ENCODE data around the gene ZMYND8. TPM values are rescaled to one million over a fixed set of nuclear protein-coding genes. Genes with fewer than 3 reads are reported as not detected.

ZMYND8 gene
- polyA plus RNA-seq (2013, experiment 1 of 2) = 21.6 TPM
- 24.4 TPM for polyA plus RNA-seq (2013, experiment 2 of 2)

DNA sequence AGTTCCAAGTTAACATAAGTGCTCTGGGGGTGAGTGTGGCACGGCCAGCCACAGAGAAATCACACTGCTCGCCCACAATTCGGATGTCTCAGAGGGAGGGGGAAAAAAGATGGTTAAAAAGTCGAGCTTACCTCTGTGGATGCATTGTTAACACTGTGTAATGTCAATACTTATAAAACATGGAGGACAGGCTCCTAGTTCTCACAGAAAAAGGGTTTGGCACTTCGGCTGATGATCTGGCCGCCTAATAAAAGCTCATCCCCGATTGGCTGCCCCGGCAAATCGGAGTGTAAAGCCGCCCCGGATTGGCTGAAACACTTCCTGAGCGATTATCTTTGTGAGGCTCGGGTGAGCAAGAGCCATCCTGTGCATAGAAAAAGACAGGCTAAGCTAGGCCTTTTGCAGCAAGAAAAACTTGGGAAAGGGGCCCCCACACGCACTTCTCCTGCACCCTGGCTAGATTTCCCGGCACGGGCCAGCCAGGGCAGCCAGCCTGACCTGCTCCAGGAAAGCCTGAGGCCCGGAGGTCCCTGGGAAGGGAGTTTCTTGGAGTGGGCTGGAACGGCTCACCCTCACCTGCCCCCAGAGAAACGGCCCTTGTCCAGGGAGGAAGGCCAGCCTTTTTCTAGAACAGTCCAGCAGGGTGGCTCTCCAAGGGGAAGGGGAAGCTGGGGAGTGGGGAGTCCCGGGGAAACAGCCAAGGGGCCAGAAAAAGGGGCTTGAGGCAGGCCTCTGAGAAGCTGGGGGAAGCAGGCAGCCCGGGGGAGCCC is at the start of gene ZMYND8:
Gene ZMYND8, minus strand, starts transcription at position 174 of the 770 bp plus-strand sequence. Its CDS starts 29 bp downstream, at position 145.
- Histone ChIP-seq H4K91ac (ENCODE audit: low read length) (peak within 1 kb of the TSS; percentile 96), H2BK12ac (ENCODE audit: low read length in 2 of 2) (peak within 1 kb of the TSS; percentile 60 to 89)
- 4% methylated on average over 21 of the region's 21 CpGs for WGBS

GRCh38 chr20:47405775-47406325 is 49.4 kb upstream of the ZMYND8 start:
- Histone ChIP-seq H3K23ac (ENCODE audit: low read length in 2 of 2) (no peak overlapping the region), H3K14ac (ENCODE audit: low read length in 2 of 2) (no peak overlapping the region), H3K79me1 (replicated peaks; ENCODE audit: low read length, poor library complexity, severe bottlenecking) (no peaks in the 10 kb centered on the region), H2BK12ac (ENCODE audit: low read length in 2 of 2) (no peak overlapping the region), H3K9me3 (ENCODE audit: control insufficient read depth, low read length) (no peaks in the 10 kb centered on the region), H2BK120ac (ENCODE audit: low read depth, low read length) (no peak overlapping the region), H3K27me3 (ENCODE audit: control insufficient read depth in 1 of 2, insufficient read depth in 1 of 2, low read length in 2 of 2) (peaks cover 0 to 7% of the 10 kb centered on the region in 2 experiments), H2AK5ac (ENCODE audit: low read length, severe bottlenecking) (no peak overlapping the region), H2AFZ (ENCODE audit: low read depth, low read length) (no peak overlapping the region), H4K8ac (ENCODE audit: low read length) (no peak overlapping the region), H3K36me3 (ENCODE audit: control insufficient read depth in 1 of 2, insufficient read depth in 2 of 2, low read depth in 1 of 2, low read length in 2 of 2) (no peaks in the 10 kb centered on the region), H3K18ac (ENCODE audit: low read depth in 1 of 2, low read length in 2 of 2) (no peak overlapping the region), H2BK5ac (ENCODE audit: low read depth, low read length, poor library complexity, severe bottlenecking) (no peak overlapping the region), H3K4me3 (ENCODE audit: insufficient read depth in 1 of 2, low read depth in 1 of 2, low read length in 2 of 2) (no peak overlapping the region), H3K27ac (ENCODE audit: low read length, poor library complexity, severe bottlenecking) (no peak overlapping the region), H3K4ac (ENCODE audit: low read depth in 1 of 2, low read length in 2 of 2) (no peak overlapping the region), H3K4me1 (ENCODE audit: control insufficient read depth, insufficient read depth, low read depth, low read length) (no peaks in the 10 kb centered on the region), H2BK15ac (ENCODE audit: low read depth, poor library complexity, severe bottlenecking) (no peak overlapping the region), H3K4me2 (ENCODE audit: low read length, poor library complexity, severe bottlenecking) (no peak overlapping the region), H4K91ac (ENCODE audit: low read length) (no peak overlapping the region), H3K9ac (ENCODE audit: low read length) (no peak overlapping the region)
- no peak for DNase-seq
- 80% methylated on average over 4 of the region's 4 CpGs for WGBS

More for the DNA sequence above, at the start of gene ZMYND8:
- Histone ChIP-seq H3K36me3 (ENCODE audit: control insufficient read depth in 1 of 2, insufficient read depth in 2 of 2, low read depth in 1 of 2, low read length in 2 of 2) (no peaks in the 10 kb centered on the region), H3K9me3 (ENCODE audit: control insufficient read depth, low read length) (no peaks in the 10 kb centered on the region), H2AK5ac (ENCODE audit: low read length, severe bottlenecking) (peak within 1 kb of the TSS; percentile 99), H2BK5ac (ENCODE audit: low read depth, low read length, poor library complexity, severe bottlenecking) (peak within 1 kb of the TSS; percentile 100), H2AFZ (ENCODE audit: low read depth, low read length) (no peak within 1 kb of the TSS), H3K18ac (ENCODE audit: low read depth in 1 of 2, low read length in 2 of 2) (peak within 1 kb of the TSS; percentile 94 to 98), H4K8ac (ENCODE audit: low read length) (peak within 1 kb of the TSS; percentile 93), H3K14ac (ENCODE audit: low read length in 2 of 2) (peak within 1 kb of the TSS; percentile 71 to 77), H2BK120ac (ENCODE audit: low read depth, low read length) (peak within 1 kb of the TSS; percentile 98), H3K4me1 (ENCODE audit: control insufficient read depth, insufficient read depth, low read depth, low read length) (peaks cover 48% of the 10 kb centered on the region), H3K27me3 (ENCODE audit: control insufficient read depth in 1 of 2, insufficient read depth in 1 of 2, low read length in 2 of 2) (no peaks in the 10 kb centered on the region), H3K9ac (ENCODE audit: low read length) (peak within 1 kb of the TSS; percentile 88), H3K4me3 (ENCODE audit: insufficient read depth in 1 of 2, low read depth in 1 of 2, low read length in 2 of 2) (peak within 1 kb of the TSS in 1 of 2 experiments; percentile 64), H3K4ac (ENCODE audit: low read depth in 1 of 2, low read length in 2 of 2) (peak within 1 kb of the TSS; percentile 90 to 99), H3K23ac (ENCODE audit: low read length in 2 of 2) (peak within 1 kb of the TSS in 1 of 2 experiments; percentile 89), H3K4me2 (ENCODE audit: low read length, poor library complexity, severe bottlenecking) (peak within 1 kb of the TSS; percentile 17), H3K27ac (ENCODE audit: low read length, poor library complexity, severe bottlenecking) (peak within 1 kb of the TSS; percentile 100), H3K79me1 (replicated peaks; ENCODE audit: low read length, poor library complexity, severe bottlenecking) (no peaks in the 10 kb centered on the region), H2BK15ac (ENCODE audit: low read depth, poor library complexity, severe bottlenecking) (peak within 1 kb of the TSS; percentile 65)
- peak; percentile 95 for DNase-seq

- Histone ChIP-seq H3K23ac (ENCODE audit: low read length in 2 of 2) (no peak overlapping the region), H2AK5ac (ENCODE audit: low read length, severe bottlenecking) (no peak overlapping the region), H3K4me3 (ENCODE audit: insufficient read depth in 1 of 2, low read depth in 1 of 2, low read length in 2 of 2) (no peak overlapping the region), H3K18ac (ENCODE audit: low read depth in 1 of 2, low read length in 2 of 2) (no peak overlapping the region), H3K79me1 (replicated peaks; ENCODE audit: low read length, poor library complexity, severe bottlenecking) (no peaks in the 10 kb centered on the region), H2BK12ac (ENCODE audit: low read length in 2 of 2) (no peak overlapping the region), H4K8ac (ENCODE audit: low read length) (no peak overlapping the region), H2BK120ac (ENCODE audit: low read depth, low read length) (no peak overlapping the region), H3K9ac (ENCODE audit: low read length) (no peak overlapping the region), H2BK15ac (ENCODE audit: low read depth, poor library complexity, severe bottlenecking) (no peak overlapping the region), H4K91ac (ENCODE audit: low read length) (no peak overlapping the region), H3K27me3 (ENCODE audit: control insufficient read depth in 1 of 2, insufficient read depth in 1 of 2, low read length in 2 of 2) (no peaks in the 10 kb centered on the region), H2BK5ac (ENCODE audit: low read depth, low read length, poor library complexity, severe bottlenecking) (no peak overlapping the region), H3K36me3 (ENCODE audit: control insufficient read depth in 1 of 2, insufficient read depth in 2 of 2, low read depth in 1 of 2, low read length in 2 of 2) (no peaks in the 10 kb centered on the region), H3K14ac (ENCODE audit: low read length in 2 of 2) (no peak overlapping the region), H3K9me3 (ENCODE audit: control insufficient read depth, low read length) (no peaks in the 10 kb centered on the region), H3K4ac (ENCODE audit: low read depth in 1 of 2, low read length in 2 of 2) (no peak overlapping the region), H3K4me2 (ENCODE audit: low read length, poor library complexity, severe bottlenecking) (no peak overlapping the region), H3K4me1 (ENCODE audit: control insufficient read depth, insufficient read depth, low read depth, low read length) (peaks cover 2% of the 10 kb centered on the region), H3K27ac (ENCODE audit: low read length, poor library complexity, severe bottlenecking) (no peak overlapping the region), H2AFZ (ENCODE audit: low read depth, low read length) (no peak overlapping the region)
- WGBS = 94% methylated on average over 5 of the region's 5 CpGs
- no peak for DNase-seq
Measured at GRCh38 chr20:47400685-47401084, 44.2 kb upstream of the ZMYND8 start.

GRCh38 chr20:47397652-47398301 is 41.3 kb upstream of the ZMYND8 start:
- Histone ChIP-seq H2BK15ac (ENCODE audit: low read depth, poor library complexity, severe bottlenecking) (no peak overlapping the region), H3K23ac (ENCODE audit: low read length in 2 of 2) (no peak overlapping the region), H3K4me2 (ENCODE audit: low read length, poor library complexity, severe bottlenecking) (no peak overlapping the region), H3K4me1 (ENCODE audit: control insufficient read depth, insufficient read depth, low read depth, low read length) (peaks cover 2% of the 10 kb centered on the region), H3K4ac (ENCODE audit: low read depth in 1 of 2, low read length in 2 of 2) (no peak overlapping the region), H2BK12ac (ENCODE audit: low read length in 2 of 2) (no peak overlapping the region), H3K14ac (ENCODE audit: low read length in 2 of 2) (no peak overlapping the region), H3K18ac (ENCODE audit: low read depth in 1 of 2, low read length in 2 of 2) (no peak overlapping the region), H3K9ac (ENCODE audit: low read length) (no peak overlapping the region), H4K8ac (ENCODE audit: low read length) (no peak overlapping the region), H3K79me1 (replicated peaks; ENCODE audit: low read length, poor library complexity, severe bottlenecking) (no peaks in the 10 kb centered on the region), H3K9me3 (ENCODE audit: control insufficient read depth, low read length) (no peaks in the 10 kb centered on the region), H3K27ac (ENCODE audit: low read length, poor library complexity, severe bottlenecking) (no peak overlapping the region), H2BK120ac (ENCODE audit: low read depth, low read length) (no peak overlapping the region), H3K4me3 (ENCODE audit: insufficient read depth in 1 of 2, low read depth in 1 of 2, low read length in 2 of 2) (no peak overlapping the region), H4K91ac (ENCODE audit: low read length) (no peak overlapping the region), H3K27me3 (ENCODE audit: control insufficient read depth in 1 of 2, insufficient read depth in 1 of 2, low read length in 2 of 2) (no peaks in the 10 kb centered on the region), H2AK5ac (ENCODE audit: low read length, severe bottlenecking) (no peak overlapping the region), H3K36me3 (ENCODE audit: control insufficient read depth in 1 of 2, insufficient read depth in 2 of 2, low read depth in 1 of 2, low read length in 2 of 2) (no peaks in the 10 kb centered on the region), H2BK5ac (ENCODE audit: low read depth, low read length, poor library complexity, severe bottlenecking) (no peak overlapping the region), H2AFZ (ENCODE audit: low read depth, low read length) (no peak overlapping the region)
- no peak for DNase-seq
- WGBS = 97% methylated on average over 7 of the region's 9 CpGs

All from mesenchymal stem cell (in vitro differentiated cells and primary cell).